ENCODE data around the gene ZNF408. TPM values are rescaled to one million over a fixed set of nuclear protein-coding genes. Genes with fewer than 3 reads are reported as not detected.

The ZNF408 gene
- total RNA-seq, 1 donor = 12.1 TPM

- DNase-seq (ENCODE audit: low read depth) = peak; percentile 91
- no peak overlapping the region for H3K4me3 ChIP-seq (ENCODE audit: low read depth, low read length)
- TF ChIP-seq CTCF (IDR thresholded peaks at IDR 0.05; ENCODE audit: insufficient read depth, low read depth, low read length) = no peak
Measured at GRCh38 chr11:46674463-46675287, 26.2 kb upstream of the ZNF408 start.

- DNase-seq (ENCODE audit: low read depth) = peak; percentile 75
- TF ChIP-seq CTCF (IDR thresholded peaks at IDR 0.05; ENCODE audit: insufficient read depth, low read depth, low read length) = no peak
- H3K4me3 ChIP-seq (ENCODE audit: low read depth, low read length) = no peak overlapping the region
Measured at GRCh38 chr11:46675288-46675851, 25.5 kb upstream of the ZNF408 start.

- no peak for DNase-seq (ENCODE audit: low read depth)
- H3K4me3 ChIP-seq (ENCODE audit: low read depth, low read length) = no peak overlapping the region
- no peak for TF ChIP-seq CTCF (IDR thresholded peaks at IDR 0.05; ENCODE audit: insufficient read depth, low read depth, low read length)
Measured at GRCh38 chr11:46675949-46676348, 24.9 kb upstream of the ZNF408 start.

GRCh38 chr11:46676436-46677158 lies 24.2 kb upstream of the ZNF408 start:
- H3K4me3 ChIP-seq (ENCODE audit: low read depth, low read length) = no peak overlapping the region
- no peak for TF ChIP-seq CTCF (IDR thresholded peaks at IDR 0.05; ENCODE audit: insufficient read depth, low read depth, low read length)
- no peak for DNase-seq (ENCODE audit: low read depth)

GRCh38 chr11:46677169-46677568 lies 23.7 kb upstream of the ZNF408 start:
- no peak overlapping the region for H3K4me3 ChIP-seq (ENCODE audit: low read depth, low read length)
- TF ChIP-seq CTCF (IDR thresholded peaks at IDR 0.05; ENCODE audit: insufficient read depth, low read depth, low read length) = no peak
- DNase-seq (ENCODE audit: low read depth) = no peak

- H3K4me3 ChIP-seq (ENCODE audit: low read depth, low read length) = no peak overlapping the region
- DNase-seq (ENCODE audit: low read depth) = no peak
- TF ChIP-seq CTCF (IDR thresholded peaks at IDR 0.05; ENCODE audit: insufficient read depth, low read depth, low read length) = no peak
Measured at GRCh38 chr11:46677991-46678740, 22.7 kb upstream of the ZNF408 start.
